ENCODE results near the gene MMP15. TPM values are rescaled to one million over a fixed set of nuclear protein-coding genes. Genes with fewer than 3 reads are reported as not detected.
"Not testable (repeated sequence)": the region's sequence is repeated elsewhere in the genome, so short reads cannot be mapped to it uniquely, and the experiment has no call there.

The MMP15 gene
- total and polyA plus RNA-seq, 7 donors: 2.5 to 6.5 (median 5.9) TPM

GRCh38 chr16:58000706-58001676 is 24.6 kb upstream of the MMP15 start, which contains the start of gene USB1:
Gene USB1 (plus strand): TSS chr16:58001407. CDS start chr16:58001484, 77 bp downstream.
- Histone ChIP-seq H3K4me3 (peak within 1 kb of the TSS; percentile 90), H3K9me3 (no peaks in the 10 kb centered on the region), H3K27me3 (ENCODE audit: insufficient read depth in 3 of 3, low read length in 2 of 3) (no peaks in the 10 kb centered on the region), H3K4me1 (peaks cover 11% of the 10 kb centered on the region), H3K36me3 (ENCODE audit: insufficient read depth in 1 of 2, low read depth in 1 of 2) (peaks cover 0 to 36% of the 10 kb centered on the region in 2 donors), H3K27ac (peak within 1 kb of the TSS; percentile 91)
- intact Hi-C loops (cut with DNase I): loop anchor here (1.0 to 10.0 kb wide), 4 partner anchors 102 to 414 kb away; no protein-coding TSS in a partner anchor
- DNase-seq (peak; percentile 88 to 93), ATAC-seq (peak; percentile 91 to 95 (median 92))
- WGBS, 3 donors: 0 to 1% (median 1%) methylated on average over 54 to 81 of the region's 81 CpGs
- TF ChIP-seq, protein P1, sequence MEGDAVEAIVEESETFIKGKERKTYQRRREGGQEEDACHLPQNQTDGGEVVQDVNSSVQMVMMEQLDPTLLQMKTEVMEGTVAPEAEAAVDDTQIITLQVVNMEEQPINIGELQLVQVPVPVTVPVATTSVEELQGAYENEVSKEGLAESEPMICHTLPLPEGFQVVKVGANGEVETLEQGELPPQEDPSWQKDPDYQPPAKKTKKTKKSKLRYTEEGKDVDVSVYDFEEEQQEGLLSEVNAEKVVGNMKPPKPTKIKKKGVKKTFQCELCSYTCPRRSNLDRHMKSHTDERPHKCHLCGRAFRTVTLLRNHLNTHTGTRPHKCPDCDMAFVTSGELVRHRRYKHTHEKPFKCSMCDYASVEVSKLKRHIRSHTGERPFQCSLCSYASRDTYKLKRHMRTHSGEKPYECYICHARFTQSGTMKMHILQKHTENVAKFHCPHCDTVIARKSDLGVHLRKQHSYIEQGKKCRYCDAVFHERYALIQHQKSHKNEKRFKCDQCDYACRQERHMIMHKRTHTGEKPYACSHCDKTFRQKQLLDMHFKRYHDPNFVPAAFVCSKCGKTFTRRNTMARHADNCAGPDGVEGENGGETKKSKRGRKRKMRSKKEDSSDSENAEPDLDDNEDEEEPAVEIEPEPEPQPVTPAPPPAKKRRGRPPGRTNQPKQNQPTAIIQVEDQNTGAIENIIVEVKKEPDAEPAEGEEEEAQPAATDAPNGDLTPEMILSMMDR (IDR thresholded peaks at IDR 0.05): peak; percentile 78

GRCh38 chr16:58001781-58002415 is 23.7 kb upstream of the MMP15 start:
- WGBS, 3 donors: 35 to 42% (median 38%) methylated on average over 10 of the region's 10 CpGs
- ATAC-seq (no peak), DNase-seq (no peak)
- H3K4me3 ChIP-seq: peak overlapping the region; percentile 90
- peaks cover 0 to 30% of the 10 kb centered on the region in 2 donors for H3K36me3 ChIP-seq (ENCODE audit: insufficient read depth in 1 of 2, low read depth in 1 of 2)
- peaks cover 11% of the 10 kb centered on the region for H3K4me1 ChIP-seq
- TF ChIP-seq, protein P1 (IDR thresholded peaks at IDR 0.05): no peak
- no peaks in the 10 kb centered on the region for H3K9me3 ChIP-seq
- intact Hi-C loops (cut with DNase I): loop anchor here (5.0 to 10.0 kb wide), 3 partner anchors 245 to 415 kb away; no protein-coding TSS in a partner anchor
- H3K27ac ChIP-seq: peak overlapping the region; percentile 91
- no peaks in the 10 kb centered on the region for H3K27me3 ChIP-seq (ENCODE audit: insufficient read depth in 3 of 3, low read length in 2 of 3)

DNA sequence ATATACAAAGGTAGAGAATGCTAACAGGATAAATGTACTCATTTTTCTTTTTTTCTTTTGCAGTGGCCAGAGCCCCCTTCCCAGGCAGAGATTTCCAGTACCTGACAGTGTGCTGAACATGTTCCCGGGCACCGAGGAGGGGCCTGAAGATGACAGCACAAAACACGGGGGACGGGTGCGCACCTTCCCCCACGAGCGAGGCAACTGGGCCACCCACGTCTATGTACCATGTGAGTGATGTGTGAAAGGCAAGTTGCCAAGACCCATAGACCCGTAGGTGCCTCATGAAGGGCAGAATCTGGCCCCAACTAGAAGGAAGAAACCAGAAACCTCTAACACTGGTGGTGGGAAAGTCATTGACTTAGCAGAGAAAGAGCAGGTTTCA is 23.1 kb upstream of the MMP15 start:
- ATAC-seq: no peak
- peaks cover 11% of the 10 kb centered on the region for H3K4me1 ChIP-seq
- intact Hi-C loops (cut with DNase I): loop anchor here (5.0 to 10.0 kb wide), 3 partner anchors 245 to 415 kb away; no protein-coding TSS in a partner anchor
- no peaks in the 10 kb centered on the region for H3K9me3 ChIP-seq
- no peaks in the 10 kb centered on the region for H3K27me3 ChIP-seq (ENCODE audit: insufficient read depth in 3 of 3, low read length in 2 of 3)
- no peak overlapping the region for H3K27ac ChIP-seq
- H3K36me3 ChIP-seq (ENCODE audit: insufficient read depth in 1 of 2, low read depth in 1 of 2): peaks cover 0 to 25% of the 10 kb centered on the region in 2 donors
- TF ChIP-seq, protein P1 (IDR thresholded peaks at IDR 0.05): no peak
- WGBS, 3 donors: 74 to 82% (median 76%) methylated on average over 9 of the region's 9 CpGs
- no peak overlapping the region for H3K4me3 ChIP-seq
- no peak for DNase-seq

DNA sequence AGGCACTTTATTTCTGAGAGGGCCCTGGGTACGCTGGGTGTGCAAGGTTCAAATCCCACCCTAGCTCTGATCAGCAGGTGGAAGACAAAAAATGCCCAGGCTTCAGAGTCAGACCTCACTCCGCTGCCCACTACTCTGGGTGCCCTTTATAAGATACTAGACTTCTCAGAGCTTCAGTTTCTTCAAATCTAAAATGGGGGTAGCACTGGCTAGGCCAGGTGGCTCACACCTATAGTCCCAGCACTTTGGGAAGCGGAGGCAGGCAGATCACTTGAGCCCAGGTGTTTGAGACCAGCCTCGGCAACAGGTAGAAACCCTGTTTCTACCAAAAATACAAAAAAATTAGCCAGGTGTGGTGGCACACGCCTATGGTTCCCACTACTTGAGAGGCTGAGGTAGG is 22.6 kb upstream of the MMP15 start:
- TF ChIP-seq, protein P1 (IDR thresholded peaks at IDR 0.05): no peak
- DNase-seq (no peak), ATAC-seq (no peak)
- 94 to 99% (median 96%) methylated on average over 5 of the region's 5 CpGs for WGBS, 3 donors
- Histone ChIP-seq H3K36me3 (ENCODE audit: insufficient read depth in 1 of 2, low read depth in 1 of 2) (peaks cover 0 to 20% of the 10 kb centered on the region in 2 donors), H3K27me3 (ENCODE audit: insufficient read depth in 3 of 3, low read length in 2 of 3) (no peaks in the 10 kb centered on the region), H3K4me3 (no peak overlapping the region), H3K9me3 (no peaks in the 10 kb centered on the region), H3K27ac (no peak overlapping the region), H3K4me1 (peaks cover 11% of the 10 kb centered on the region)
- intact Hi-C loops (cut with DNase I): loop anchor here (5.0 to 10.0 kb wide), 3 partner anchors 246 to 416 kb away; no protein-coding TSS in a partner anchor

GRCh38 chr16:58004736-58005135 is 20.8 kb upstream of the MMP15 start:
- not testable (repeated sequence) for H3K27ac ChIP-seq; H3K4me1 ChIP-seq; H3K27me3 ChIP-seq (ENCODE audit: insufficient read depth in 3 of 3, low read length in 2 of 3); H3K9me3 ChIP-seq
- H3K4me3 ChIP-seq: peak overlapping the region; percentile 19
- peak in 2 of 4 donors; percentile 45 to 54 for ATAC-seq
- WGBS, 3 donors: 64 to 82% (median 67%) methylated on average over 12 of the region's 12 CpGs
- intact Hi-C loops (cut with DNase I): loop anchor here (5.0 to 10.0 kb wide), 4 partner anchors 247 to 427 kb away; no protein-coding TSS in a partner anchor
- peaks cover 0 to 19% of the 10 kb centered on the region in 2 donors for H3K36me3 ChIP-seq (ENCODE audit: insufficient read depth in 1 of 2, low read depth in 1 of 2)
- DNase-seq: peak; percentile 60 to 87

Measured in psoas muscle (tissue), 8 donors.